Activated T-cell treated with anti-CD3 and anti-CD28 coated beads for 4 hours (primary cell): ENCODE measurements around the gene CDKL2.
"Not testable (repeated sequence)": the region's sequence is repeated elsewhere in the genome, so short reads cannot be mapped to it uniquely, and the experiment has no call there.

Source experiments
- DNase-seq: peaks from one replicate; pipeline ENCODE4 v3.0.0-alpha.2; 2020

CDKL2 gene

DNA sequence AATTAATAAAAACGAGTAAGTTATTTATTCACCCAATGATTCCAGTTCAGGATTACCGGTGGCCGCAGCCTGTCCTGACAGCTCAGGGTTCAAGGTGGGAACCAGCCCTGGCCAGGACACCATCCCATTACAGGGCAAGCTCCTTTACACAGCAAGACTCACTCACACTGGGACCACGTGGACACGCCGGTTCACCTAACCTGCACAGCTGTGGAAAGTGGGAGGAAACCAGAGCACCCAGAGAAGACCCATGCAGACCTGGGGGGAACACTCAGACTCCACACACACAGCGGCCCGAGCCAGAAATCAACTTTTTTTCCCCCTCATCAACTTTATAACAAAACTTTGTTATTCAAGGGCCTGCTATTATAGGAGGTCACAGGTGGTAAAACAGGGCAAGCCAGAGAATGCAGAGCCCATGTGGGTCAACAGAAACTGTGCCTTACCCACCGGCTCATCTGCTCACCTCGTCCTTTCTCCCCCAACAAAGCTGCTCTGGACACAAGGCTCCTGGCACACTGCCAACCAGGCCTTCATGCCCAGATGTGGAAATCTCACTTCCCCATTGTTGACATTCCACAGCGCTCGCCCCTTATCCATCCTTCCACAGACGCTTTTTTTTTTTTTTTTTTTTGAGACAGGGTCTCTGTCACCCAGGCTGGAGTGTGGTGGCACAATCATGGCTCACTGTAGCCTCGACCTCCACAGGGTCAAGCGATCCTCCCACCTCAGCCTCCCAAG, 82.5 kb downstream of the CDKL2 start:
- DNase-seq = no peak

DNA sequence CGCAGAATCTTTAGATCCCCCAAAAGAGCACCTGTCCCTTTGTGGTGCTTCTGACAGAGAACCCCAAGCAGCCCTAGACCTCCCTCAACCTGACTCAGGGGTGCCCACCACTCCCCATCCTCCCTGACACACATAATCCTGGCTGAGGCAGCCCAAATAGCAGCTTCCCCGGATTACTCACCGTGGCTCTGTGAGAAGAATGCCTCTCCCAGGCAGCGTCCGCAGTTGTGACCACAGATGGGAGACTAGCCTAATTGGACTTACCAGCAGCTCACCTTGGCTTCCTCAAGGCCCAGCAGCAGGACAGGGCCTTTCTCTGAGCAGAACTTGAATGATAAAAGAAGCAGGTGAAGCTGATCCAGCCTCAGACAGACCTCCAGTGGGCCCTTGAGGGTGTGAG, 84.8 kb downstream of the CDKL2 start:
- no peak for DNase-seq

DNA sequence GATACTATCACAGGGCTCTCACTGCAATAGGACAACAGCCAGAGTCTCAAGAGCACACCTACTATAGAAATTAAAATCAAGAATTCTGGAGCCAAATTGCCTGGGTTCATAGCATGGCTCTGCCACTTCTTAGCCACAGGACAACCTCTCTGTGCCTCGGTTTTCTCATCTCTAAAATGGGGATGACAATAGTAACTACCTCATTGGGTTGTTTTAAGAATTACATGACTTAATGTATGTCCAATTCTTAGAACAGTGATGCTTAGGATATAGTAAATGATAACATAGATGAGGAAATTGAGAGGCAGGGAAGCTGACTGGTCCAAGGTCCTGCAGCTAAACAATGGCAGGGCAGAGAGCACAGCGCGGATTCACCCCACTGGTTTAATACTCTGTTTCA, 85.5 kb downstream of the CDKL2 start:
- no peak for DNase-seq

DNA sequence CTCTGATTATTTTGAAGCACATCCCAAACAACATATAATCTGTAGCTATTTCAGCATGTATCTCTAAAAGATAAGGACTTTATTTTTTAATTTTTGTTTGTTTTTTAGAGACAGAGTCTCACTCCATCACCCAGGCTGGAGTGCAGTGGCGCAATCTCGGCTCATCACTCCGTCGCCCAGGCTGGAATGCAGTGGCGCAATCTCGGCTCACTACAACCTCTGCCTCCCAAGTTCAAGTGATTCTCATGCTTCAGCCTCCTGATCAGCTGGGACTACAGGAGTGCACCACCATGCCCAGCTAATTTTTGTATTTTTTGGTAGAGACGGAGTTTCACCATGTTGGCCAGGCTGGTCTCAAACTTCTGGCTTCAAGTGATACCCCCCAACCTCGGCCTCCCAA, 86.1 kb downstream of the CDKL2 start:
- not testable (repeated sequence) for DNase-seq

DNA sequence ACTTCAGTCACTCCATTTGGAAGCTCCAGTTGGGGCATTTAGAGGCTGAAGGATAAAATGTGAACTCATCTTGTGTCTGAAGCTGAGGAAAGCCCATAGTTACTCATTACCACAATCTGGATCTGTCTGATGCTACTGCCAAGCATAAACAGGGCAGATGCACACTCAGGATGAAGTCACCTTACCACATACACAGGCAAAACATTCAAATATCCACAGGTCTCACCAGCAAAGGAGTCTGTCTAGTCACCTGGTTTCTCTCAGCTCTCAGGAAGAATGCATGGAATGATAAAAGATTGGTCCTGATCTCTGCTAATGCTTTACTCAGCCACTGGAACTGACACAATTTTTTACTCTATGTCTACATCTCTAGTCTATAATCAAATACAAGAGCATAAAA, 87.5 kb downstream of the CDKL2 start:
- no peak for DNase-seq

DNA sequence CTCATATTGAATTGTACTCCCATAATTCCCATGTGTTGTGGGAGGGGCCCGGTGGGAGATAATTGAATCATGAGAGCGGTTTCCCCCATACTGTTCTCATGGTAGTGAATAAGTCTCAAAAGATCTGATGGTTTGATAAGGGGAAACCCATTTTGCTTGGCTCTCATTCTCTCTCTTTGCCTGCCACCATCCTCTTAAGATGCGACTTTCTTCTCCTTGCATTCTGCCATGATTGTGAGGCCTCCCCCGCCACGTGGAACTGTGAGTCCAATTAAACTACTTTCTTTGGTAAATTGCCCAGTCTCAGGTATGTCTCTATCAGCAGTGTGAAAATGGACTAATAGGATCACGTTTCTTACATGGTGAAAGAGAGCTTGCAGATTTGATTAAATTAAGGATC, 93.0 kb downstream of the CDKL2 start:
- not testable (repeated sequence) for DNase-seq

DNA sequence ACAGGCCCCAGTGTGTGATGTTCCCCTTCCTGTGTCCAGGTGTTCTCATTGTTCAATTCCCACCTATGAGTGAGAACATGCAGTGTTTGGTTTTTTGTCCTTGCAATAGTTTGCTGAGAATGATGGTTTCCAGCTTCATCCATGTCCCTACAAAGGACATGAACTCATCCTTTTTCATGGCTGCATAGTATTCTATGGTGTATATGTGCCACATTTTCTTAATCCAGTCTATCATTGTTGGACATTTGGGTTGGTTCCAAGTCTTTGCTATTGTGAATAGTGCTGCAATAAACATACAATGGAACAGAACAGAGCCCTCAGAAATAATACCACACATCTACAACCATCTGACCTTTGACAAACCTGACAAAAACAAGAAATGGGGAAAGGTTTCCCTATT, 96.4 kb downstream of the CDKL2 start:
- not testable (repeated sequence) for DNase-seq

DNA sequence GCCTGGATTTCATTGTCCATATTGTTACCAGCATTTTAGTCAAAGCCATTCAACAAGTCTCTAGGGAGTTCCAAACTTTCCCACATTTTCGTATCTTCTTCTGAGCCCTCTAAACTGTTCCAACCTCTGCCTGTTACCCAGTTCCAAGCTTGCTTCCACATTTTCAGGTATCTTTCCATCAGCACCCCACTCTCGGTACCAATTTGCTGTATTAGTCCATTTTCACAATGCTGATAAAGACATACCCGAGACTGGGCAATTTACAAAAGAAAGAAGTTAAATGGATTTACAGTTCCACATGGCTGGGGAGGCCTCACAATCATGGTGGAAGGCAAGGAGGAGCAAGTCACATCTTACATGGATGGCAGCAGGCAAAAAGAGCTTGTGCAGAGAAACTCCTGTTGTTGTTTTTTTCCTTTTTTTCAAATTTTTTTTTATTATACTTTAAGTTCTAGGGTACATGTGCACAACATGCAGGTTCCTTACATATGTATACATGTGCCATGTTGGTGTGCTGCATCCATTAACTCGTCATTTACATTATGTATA, 96.9 kb downstream of the CDKL2 start:
- DNase-seq = not testable (repeated sequence)

DNA sequence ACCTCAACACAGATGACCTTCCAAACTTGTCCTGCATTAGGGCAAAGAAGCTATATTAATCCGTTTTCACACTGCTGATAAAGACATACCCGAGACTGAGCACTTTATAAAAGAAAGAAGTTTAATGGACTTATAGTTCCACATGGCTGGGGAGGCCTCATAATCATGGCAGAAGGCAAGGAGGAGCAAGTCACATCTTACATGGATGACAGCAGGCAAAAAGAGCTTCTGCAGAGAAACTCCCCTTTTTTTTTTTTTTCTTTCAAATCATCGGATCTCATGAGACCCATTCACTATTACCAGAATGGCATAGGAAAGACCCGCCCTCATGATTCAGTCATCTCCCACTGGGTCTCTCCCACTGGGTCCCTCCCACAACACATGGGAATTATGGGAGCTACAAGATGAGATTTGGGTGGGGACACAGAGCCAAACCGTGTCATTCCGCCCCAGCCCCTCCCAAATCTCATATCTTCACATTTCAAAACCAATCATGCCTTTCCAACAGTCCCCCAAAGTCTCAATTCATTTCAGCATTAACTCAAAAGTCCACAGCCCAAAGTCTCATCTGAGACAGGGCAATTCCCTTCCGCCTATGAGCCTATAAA, 98.7 kb downstream of the CDKL2 start:
- DNase-seq = not testable (repeated sequence)

DNA sequence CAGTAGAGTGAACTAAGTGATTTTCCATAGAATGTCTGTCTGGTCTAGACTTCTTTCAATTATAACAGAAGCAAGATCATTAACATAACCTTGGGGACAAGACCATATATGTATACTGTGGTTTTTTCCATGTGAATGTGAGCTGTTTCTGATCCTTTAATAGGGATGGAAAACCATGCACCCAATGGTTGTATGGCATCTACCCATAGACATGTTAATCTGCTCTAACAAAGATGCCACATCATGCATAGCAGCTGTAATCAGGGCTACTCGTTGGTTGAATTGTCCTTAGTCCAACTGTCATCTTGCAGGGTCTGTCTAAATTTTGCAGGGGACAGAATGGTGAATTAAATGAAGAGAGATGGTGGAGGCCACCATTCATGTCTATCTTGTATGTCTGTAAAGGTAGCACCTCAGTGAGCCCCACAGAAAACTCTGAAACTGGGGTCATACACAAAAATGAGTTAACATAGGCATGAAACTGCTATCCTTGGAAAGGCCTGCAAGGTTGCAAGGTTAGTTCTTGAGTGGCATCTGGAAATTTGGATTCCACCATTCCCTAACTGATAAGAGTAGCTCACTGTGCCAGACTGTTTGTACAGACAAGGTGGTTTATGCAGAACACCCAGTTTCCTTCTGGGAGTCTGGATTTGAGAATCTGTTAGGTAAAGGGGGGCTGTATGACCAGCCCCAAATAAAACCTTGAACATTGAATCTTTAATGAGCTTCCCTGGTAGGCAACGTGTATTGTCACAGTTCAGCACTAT, 99.6 kb downstream of the CDKL2 start:
- no peak for DNase-seq
